Lower lobe of right lung (tissue), 2 donors: Measurements from ENCODE around the gene CREG1. TPM values are rescaled to one million over a fixed set of nuclear protein-coding genes. Genes with fewer than 3 reads are reported as not detected.

ENCODE experiments used
- ATAC-seq, 2 donors: fragments of 200-7000 bp; cut with Tn5 transposase; one replicate each; pipeline ENCODE4 v1.9.1; 2020 to 2022; ENCODE audit warnings: mild to moderate bottlenecking in 2 of 2, moderate library complexity in 2 of 2
- DNase-seq: peaks from one replicate; pipeline ENCODE4 v3.0.0-alpha.2; 2020
- H3K27ac ChIP-seq: fragments of 200-600 bp; one replicate; pipeline ENCODE4 v1.8.0; 2022
- H3K27me3 ChIP-seq: fragments of 200-600 bp; one replicate; pipeline ENCODE4 v1.8.0; 2022; ENCODE audit warnings: low read depth
- H3K36me3 ChIP-seq: fragments of 200-600 bp; one replicate; pipeline ENCODE4 v1.8.0; 2022; ENCODE audit warnings: mild to moderate bottlenecking
- H3K4me1 ChIP-seq: fragments of 200-600 bp; one replicate; pipeline ENCODE4 v1.8.0; 2022
- H3K4me3 ChIP-seq: fragments of 200-600 bp; one replicate; pipeline ENCODE4 v1.8.0; 2022; ENCODE audit warnings: mild to moderate bottlenecking
- H3K9me3 ChIP-seq: fragments of 200-600 bp; one replicate; pipeline ENCODE4 v1.8.0; 2022
- intact Hi-C: fragments of 100-400 bp; cut with DNase I; formaldehyde crosslinking; loops from one replicate; pipeline ENCODE4 v1.11.0; 2022
- total RNA-seq: library from RNA; stranded (reverse); fragmentation: NEBNext Ultra II Directional; extraction: Animal tissue kit (Norgen Biotek cat#: 25700); gene quantifications from one replicate; pipeline ENCODE4 v1.2.1, GENCODE V29; 2021
- TF ChIP-seq, protein P1 (sequence below): fragments of 200-600 bp; IDR thresholded peaks from one replicate; pipeline ENCODE4 v1.8.0; 2022; ENCODE audit warnings: antibody characterized with exemption, mild to moderate bottlenecking
- donor health status: DM: no; HTN: yes; CAD: no; lungs with severe emphysema.

The CREG1 gene
- total RNA-seq, 1 donor from 2014 or later: 161 TPM

DNA sequence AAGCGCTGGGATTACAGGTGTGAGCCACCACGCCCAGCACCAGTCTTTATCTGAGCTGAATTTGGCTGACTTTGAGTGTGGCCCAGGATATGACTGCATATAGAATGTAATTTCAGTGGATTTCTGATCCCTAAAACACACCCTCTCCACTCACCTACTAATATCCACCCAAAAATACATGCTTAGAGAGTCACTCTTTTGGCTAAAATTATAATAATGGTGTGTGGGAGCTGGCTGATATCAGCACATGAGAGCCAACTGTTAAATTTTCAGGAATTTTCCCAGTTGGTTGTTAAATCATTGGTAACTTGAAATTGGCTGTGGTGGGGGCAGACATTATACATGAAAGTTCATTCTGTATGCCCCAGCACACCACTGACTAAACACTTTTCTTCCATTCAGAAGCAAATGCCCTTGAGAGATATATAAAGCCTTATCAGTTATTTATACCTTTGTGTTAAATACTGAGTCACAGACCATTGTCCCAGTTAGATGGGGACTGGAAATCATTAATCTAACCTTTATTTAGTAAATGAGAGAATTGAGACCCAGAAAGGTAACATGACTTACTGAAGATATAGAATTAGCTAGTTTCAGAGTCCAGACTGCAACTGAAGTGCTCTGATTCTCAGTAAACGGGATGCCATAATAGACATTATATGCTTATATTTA, 25.4 kb downstream of the CREG1 start:
- no peaks in the 10 kb centered on the region for H3K27me3 ChIP-seq
- intact Hi-C loops: no loop called here
- H3K9me3 ChIP-seq: peaks cover 6% of the 10 kb centered on the region
- H3K27ac ChIP-seq: no peak overlapping the region
- no peak overlapping the region for H3K4me3 ChIP-seq
- H3K36me3 ChIP-seq: no peaks in the 10 kb centered on the region
- no peak for ATAC-seq
- no peaks in the 10 kb centered on the region for H3K4me1 ChIP-seq
- no peak for DNase-seq
- TF ChIP-seq, protein P1, sequence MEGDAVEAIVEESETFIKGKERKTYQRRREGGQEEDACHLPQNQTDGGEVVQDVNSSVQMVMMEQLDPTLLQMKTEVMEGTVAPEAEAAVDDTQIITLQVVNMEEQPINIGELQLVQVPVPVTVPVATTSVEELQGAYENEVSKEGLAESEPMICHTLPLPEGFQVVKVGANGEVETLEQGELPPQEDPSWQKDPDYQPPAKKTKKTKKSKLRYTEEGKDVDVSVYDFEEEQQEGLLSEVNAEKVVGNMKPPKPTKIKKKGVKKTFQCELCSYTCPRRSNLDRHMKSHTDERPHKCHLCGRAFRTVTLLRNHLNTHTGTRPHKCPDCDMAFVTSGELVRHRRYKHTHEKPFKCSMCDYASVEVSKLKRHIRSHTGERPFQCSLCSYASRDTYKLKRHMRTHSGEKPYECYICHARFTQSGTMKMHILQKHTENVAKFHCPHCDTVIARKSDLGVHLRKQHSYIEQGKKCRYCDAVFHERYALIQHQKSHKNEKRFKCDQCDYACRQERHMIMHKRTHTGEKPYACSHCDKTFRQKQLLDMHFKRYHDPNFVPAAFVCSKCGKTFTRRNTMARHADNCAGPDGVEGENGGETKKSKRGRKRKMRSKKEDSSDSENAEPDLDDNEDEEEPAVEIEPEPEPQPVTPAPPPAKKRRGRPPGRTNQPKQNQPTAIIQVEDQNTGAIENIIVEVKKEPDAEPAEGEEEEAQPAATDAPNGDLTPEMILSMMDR: no peak

DNA sequence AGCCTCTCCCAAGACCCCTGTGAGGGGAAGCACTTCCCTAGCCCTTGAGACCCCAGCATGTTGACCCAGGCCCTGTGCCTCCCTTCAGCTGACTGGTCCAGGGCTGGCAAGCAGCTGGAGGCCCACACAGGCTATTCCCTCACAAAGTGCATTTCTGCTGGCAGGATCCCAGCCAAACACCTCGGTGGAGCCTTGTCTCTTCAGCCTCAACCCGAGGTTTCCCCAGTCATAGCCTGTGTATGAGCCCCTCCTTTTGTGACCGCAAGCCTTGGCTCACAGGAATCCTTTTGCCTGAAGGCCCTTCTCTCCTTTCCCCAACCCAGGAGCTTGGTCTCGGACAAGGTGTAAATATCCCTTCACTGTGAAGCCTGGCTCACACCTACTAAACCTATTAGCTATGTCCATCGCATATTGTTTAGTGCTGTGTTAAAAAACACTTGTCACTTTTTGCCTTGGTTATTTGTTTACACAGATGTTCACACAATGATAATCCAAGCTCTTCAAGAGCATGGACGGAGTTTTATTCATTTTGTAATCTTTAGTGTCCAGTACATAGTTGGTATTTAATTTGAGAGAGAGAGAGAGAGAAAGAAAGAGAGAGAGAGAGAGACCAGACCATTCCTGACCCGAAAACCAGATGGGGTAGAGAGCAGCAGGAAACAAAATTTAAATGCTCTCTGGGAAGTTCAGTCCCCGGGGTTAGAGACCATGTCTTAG, 26.7 kb downstream of the CREG1 start:
- Histone ChIP-seq H3K27ac (no peak overlapping the region), H3K36me3 (no peaks in the 10 kb centered on the region), H3K4me1 (no peaks in the 10 kb centered on the region), H3K4me3 (no peak overlapping the region), H3K27me3 (no peaks in the 10 kb centered on the region), H3K9me3 (peaks cover 6% of the 10 kb centered on the region)
- TF ChIP-seq, protein P1: no peak
- DNase-seq (no peak), ATAC-seq (no peak)
- intact Hi-C loops: no loop called here

DNA sequence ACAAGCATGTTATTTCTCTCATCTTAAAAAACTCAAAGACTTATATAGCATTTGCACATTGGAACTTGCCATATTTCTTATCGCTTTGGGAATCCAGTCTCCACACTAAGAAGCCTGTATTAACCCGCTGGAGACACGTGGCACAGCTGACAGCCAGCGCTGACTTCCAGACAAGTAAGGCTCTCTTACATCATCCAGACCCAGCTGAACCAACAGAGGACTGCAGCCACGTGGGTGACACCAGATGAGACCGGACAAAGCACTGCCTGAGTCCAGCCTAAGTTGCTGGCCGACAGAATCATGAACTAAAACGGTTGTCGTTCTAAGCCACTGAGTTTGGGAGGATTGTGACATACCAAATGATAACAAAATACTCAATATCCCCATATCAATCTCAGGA, 28.9 kb downstream of the CREG1 start:
- intact Hi-C loops: no loop called here
- no peak for ATAC-seq

DNA sequence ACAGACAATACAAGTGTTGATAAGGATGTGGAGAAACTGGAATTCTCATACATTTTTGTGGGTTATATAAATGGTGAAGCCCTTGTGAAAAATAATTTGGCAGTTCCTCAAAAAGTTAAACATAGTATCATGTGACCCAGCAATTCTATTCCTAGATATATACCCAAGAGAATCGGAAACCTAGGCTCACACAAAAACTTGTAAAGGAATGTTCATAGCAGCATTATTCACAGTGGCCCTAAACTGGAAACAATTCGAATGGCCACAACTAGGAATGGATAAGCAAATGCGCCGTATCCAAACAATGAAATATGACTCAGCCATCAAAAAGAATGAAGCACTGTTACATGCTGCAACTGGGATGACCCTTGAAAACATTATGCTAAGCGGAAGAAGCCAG, 31.3 kb downstream of the CREG1 start:
- TF ChIP-seq, protein P1: no peak
- H3K27ac ChIP-seq: no peak overlapping the region
- intact Hi-C loops: no loop called here

More for the DNA sequence above, 28.9 kb downstream of the CREG1 start:
- no peaks in the 10 kb centered on the region for H3K27me3 ChIP-seq
- no peaks in the 10 kb centered on the region for H3K4me1 ChIP-seq
- no peak for DNase-seq
- no peak overlapping the region for H3K4me3 ChIP-seq
- H3K27ac ChIP-seq: no peak overlapping the region
- no peaks in the 10 kb centered on the region for H3K36me3 ChIP-seq
- TF ChIP-seq, protein P1: no peak
- peaks cover 6% of the 10 kb centered on the region for H3K9me3 ChIP-seq

DNA sequence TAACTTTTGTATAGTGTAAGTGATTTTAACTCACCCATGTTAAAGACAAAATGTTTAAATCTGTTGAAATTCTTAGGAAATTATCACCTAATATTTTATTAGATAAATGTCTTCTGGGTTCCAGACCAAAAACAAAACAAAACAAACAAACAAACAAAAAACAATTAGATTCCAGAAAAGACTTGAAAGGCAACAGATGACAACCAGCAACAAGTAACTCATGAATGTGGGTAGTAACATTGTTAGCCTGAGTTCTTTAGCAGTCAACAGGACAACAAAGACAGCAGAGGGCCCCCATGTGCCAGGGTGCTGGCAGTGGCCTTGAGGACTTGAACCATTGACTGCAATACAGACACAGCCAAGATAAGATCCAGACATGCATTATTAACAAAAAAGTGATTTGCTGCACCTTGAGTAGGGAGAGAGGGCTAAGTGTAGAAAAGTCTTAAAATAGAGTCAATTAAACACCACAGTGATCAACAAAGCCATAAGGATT, 32.8 kb downstream of the CREG1 start:
- Histone ChIP-seq H3K4me3 (no peak overlapping the region), H3K27ac (no peak overlapping the region), H3K36me3 (no peaks in the 10 kb centered on the region), H3K27me3 (no peaks in the 10 kb centered on the region), H3K9me3 (peaks cover 6% of the 10 kb centered on the region), H3K4me1 (no peaks in the 10 kb centered on the region)
- intact Hi-C loops: no loop called here
- TF ChIP-seq, protein P1: no peak
- DNase-seq (no peak), ATAC-seq (no peak)

More for the DNA sequence above, 31.3 kb downstream of the CREG1 start:
- Histone ChIP-seq H3K36me3 (no peaks in the 10 kb centered on the region), H3K9me3 (peaks cover 6% of the 10 kb centered on the region), H3K27me3 (no peaks in the 10 kb centered on the region), H3K4me1 (no peaks in the 10 kb centered on the region), H3K4me3 (no peak overlapping the region)
- ATAC-seq (no peak), DNase-seq (no peak)
